HEK293 (cell line): Measurements from ENCODE around the gene LZIC.

Experiments used
- BCL11A ChIP-seq: fragments of 450-650 bp; formaldehyde crosslinking; IDR thresholded peaks from 2 replicates; pipeline ENCODE4 v1.5.1; 2016; ENCODE audit warnings: low read depth, missing biosample characterization, missing genetic modification characterization
- CTCF ChIP-seq: fragments of 450-650 bp; formaldehyde crosslinking; IDR thresholded peaks from 2 replicates; pipeline ENCODE4 v1.5.1; 2016; ENCODE audit warnings: missing biosample characterization, missing genetic modification characterization
- GFI1B ChIP-seq: fragments of 450-650 bp; formaldehyde crosslinking; IDR thresholded peaks from 2 replicates; pipeline ENCODE4 v1.5.1; 2016; ENCODE audit warnings: missing biosample characterization, missing genetic modification characterization
- KLF10 ChIP-seq: fragments of 450-650 bp; IDR thresholded peaks from 2 replicates; pipeline ENCODE4 v1.5.1; 2018; ENCODE audit warnings: missing biosample characterization, mild to moderate bottlenecking, missing genetic modification characterization
- KLF16 ChIP-seq: fragments of 450-650 bp; formaldehyde crosslinking; IDR thresholded peaks from 2 replicates; pipeline ENCODE4 v1.5.1; 2017; ENCODE audit warnings: missing biosample characterization, missing genetic modification characterization
- MYNN ChIP-seq: fragments of 450-650 bp; formaldehyde crosslinking; IDR thresholded peaks from 2 replicates; pipeline ENCODE4 v1.5.1; 2016; ENCODE audit warnings: missing biosample characterization, missing genetic modification characterization, borderline replicate concordance
- YY2 ChIP-seq: fragments of 450-650 bp; formaldehyde crosslinking; IDR thresholded peaks from 2 replicates; pipeline ENCODE4 v1.5.1; 2016; ENCODE audit warnings: missing biosample characterization, missing genetic modification characterization
- ZNF184 ChIP-seq: fragments of 450-650 bp; IDR thresholded peaks from 2 replicates; pipeline ENCODE4 v1.5.1; 2018; ENCODE audit warnings: missing biosample characterization, mild to moderate bottlenecking, missing genetic modification characterization
- ZNF626 ChIP-seq: fragments of 450-650 bp; sonication (Bioruptor Pico); formaldehyde crosslinking; IDR thresholded peaks from 2 replicates; pipeline ENCODE4 v1.5.1; 2018; ENCODE audit warnings: missing biosample characterization, missing genetic modification characterization, inconsistent platforms
- TF ChIP-seq, protein P1 (sequence below): fragments of 450-650 bp; formaldehyde crosslinking; IDR thresholded peaks from 2 replicates; pipeline ENCODE4 v1.5.1; 2016; ENCODE audit warnings: missing biosample characterization, missing genetic modification characterization

GRCh38 chr1:9914610-9914937 lies 28.6 kb downstream of the LZIC start:
- no peak for TF ChIP-seq ZNF184 (tag by site-specific recombination)
- no peak; the same call in 1 of the 2 replicates for TF ChIP-seq CTCF (tag by site-specific recombination)
- no peak for TF ChIP-seq GFI1B (tag by site-specific recombination)
- TF ChIP-seq BCL11A, result no peak
- TF ChIP-seq MYNN (tag by site-specific recombination), result no peak
- TF ChIP-seq ZNF626 (tag by site-specific recombination), result no peak
- no peak for TF ChIP-seq KLF10 (tag by site-specific recombination)
- TF ChIP-seq, protein P1, sequence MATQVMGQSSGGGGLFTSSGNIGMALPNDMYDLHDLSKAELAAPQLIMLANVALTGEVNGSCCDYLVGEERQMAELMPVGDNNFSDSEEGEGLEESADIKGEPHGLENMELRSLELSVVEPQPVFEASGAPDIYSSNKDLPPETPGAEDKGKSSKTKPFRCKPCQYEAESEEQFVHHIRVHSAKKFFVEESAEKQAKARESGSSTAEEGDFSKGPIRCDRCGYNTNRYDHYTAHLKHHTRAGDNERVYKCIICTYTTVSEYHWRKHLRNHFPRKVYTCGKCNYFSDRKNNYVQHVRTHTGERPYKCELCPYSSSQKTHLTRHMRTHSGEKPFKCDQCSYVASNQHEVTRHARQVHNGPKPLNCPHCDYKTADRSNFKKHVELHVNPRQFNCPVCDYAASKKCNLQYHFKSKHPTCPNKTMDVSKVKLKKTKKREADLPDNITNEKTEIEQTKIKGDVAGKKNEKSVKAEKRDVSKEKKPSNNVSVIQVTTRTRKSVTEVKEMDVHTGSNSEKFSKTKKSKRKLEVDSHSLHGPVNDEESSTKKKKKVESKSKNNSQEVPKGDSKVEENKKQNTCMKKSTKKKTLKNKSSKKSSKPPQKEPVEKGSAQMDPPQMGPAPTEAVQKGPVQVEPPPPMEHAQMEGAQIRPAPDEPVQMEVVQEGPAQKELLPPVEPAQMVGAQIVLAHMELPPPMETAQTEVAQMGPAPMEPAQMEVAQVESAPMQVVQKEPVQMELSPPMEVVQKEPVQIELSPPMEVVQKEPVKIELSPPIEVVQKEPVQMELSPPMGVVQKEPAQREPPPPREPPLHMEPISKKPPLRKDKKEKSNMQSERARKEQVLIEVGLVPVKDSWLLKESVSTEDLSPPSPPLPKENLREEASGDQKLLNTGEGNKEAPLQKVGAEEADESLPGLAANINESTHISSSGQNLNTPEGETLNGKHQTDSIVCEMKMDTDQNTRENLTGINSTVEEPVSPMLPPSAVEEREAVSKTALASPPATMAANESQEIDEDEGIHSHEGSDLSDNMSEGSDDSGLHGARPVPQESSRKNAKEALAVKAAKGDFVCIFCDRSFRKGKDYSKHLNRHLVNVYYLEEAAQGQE (tag by site-specific recombination), result no peak
- no peak for TF ChIP-seq KLF16 (tag by site-specific recombination)
- no peak for TF ChIP-seq YY2 (tag by site-specific recombination)
